ENCODE results near the gene NPAS2.

GRCh38 chr2:100779908-100780202 is 40.1 kb upstream of the NPAS2 start:
- TF ChIP-seq POLR2AphosphoS5 (IDR thresholded peaks at IDR 0.05): no peak
- TF ChIP-seq CTCF (IDR thresholded peaks at IDR 0.05): no peak

Measured in breast epithelium (tissue), 3 donors.